HFF-Myc (cell line): ENCODE measurements around the gene CD2AP.

ENCODE experiments used
- DNase-seq: peaks from one replicate; pipeline ENCODE4 v3.0.0-alpha.2; 2011; ENCODE audit warnings: low read depth; ENCODE audit errors: extremely low read depth
- H3K4me3 ChIP-seq: replicated peaks from 2 replicates; pipeline ENCODE4 v1.5.1; 2011; ENCODE audit warnings: low read depth, mild to moderate bottlenecking, control low read depth, low read length
- CTCF ChIP-seq: IDR thresholded peaks from 2 replicates; pipeline ENCODE4 v1.5.1; 2012; ENCODE audit warnings: mild to moderate bottlenecking, low read depth, low read length, control low read depth; ENCODE audit errors: missing control alignments

Gene CD2AP

GRCh38 chr6:47671777-47672176 is 194.2 kb downstream of the CD2AP start:
- H3K4me3 ChIP-seq, result no peak overlapping the region
- no peak for TF ChIP-seq CTCF
- DNase-seq, result no peak

GRCh38 chr6:47672816-47673215 is 195.2 kb downstream of the CD2AP start:
- no peak for DNase-seq
- no peak for TF ChIP-seq CTCF
- no peak overlapping the region for H3K4me3 ChIP-seq

GRCh38 chr6:47674673-47675072 is 197.1 kb downstream of the CD2AP start:
- TF ChIP-seq CTCF, result no peak
- DNase-seq, result no peak
- H3K4me3 ChIP-seq, result no peak overlapping the region
